ENCODE results near the gene HOXB6.

DNA sequence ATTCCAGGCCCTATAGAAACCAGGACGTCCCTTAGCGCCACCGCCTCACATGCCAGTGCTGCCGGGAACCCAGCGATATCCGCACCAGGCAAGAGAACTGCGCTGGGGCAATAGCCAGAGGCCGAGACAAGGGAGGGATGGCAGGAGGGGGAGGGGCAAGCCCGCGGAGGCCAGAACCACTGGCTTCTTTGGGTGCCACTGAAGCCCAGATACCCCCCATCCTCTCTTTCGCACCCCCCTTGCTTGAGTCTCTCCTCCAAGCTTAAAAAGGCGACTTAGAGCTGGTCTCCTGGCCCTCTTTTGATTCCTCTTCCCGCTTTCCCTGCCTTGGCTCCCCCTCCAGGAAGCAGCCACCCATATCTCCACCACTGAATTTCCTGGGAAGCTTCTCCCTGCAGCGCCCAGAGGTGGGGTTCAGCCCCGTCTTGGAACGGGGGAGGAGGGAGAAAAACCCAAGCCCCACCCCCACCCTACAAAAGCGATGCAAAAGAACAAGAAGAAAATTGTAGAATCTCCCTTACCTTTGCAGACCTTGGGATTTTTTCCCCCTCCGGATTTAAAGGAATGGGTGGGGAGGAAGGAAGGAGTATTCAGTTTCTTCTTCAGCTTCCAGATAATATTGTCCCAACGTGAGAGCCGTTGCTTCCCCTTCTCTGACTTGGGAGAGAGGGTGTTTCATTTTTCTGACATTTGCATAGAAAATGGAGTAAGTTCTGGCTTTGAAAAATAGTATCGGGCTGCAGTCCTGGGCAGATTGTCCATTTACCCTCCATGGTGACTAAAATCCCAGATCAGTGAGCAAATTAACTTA is 622 bp downstream of the HOXB6 start:
- TF ChIP-seq EP300 (IDR thresholded peaks at IDR 0.05) (no peak), POLR2A (IDR thresholded peaks at IDR 0.05) (no peak)
- TF ChIP-seq, protein P1, sequence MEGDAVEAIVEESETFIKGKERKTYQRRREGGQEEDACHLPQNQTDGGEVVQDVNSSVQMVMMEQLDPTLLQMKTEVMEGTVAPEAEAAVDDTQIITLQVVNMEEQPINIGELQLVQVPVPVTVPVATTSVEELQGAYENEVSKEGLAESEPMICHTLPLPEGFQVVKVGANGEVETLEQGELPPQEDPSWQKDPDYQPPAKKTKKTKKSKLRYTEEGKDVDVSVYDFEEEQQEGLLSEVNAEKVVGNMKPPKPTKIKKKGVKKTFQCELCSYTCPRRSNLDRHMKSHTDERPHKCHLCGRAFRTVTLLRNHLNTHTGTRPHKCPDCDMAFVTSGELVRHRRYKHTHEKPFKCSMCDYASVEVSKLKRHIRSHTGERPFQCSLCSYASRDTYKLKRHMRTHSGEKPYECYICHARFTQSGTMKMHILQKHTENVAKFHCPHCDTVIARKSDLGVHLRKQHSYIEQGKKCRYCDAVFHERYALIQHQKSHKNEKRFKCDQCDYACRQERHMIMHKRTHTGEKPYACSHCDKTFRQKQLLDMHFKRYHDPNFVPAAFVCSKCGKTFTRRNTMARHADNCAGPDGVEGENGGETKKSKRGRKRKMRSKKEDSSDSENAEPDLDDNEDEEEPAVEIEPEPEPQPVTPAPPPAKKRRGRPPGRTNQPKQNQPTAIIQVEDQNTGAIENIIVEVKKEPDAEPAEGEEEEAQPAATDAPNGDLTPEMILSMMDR (IDR thresholded peaks at IDR 0.05) = no peak

Data from upper lobe of left lung (tissue), 4 donors.